Measurements from ENCODE around the gene C4A.
"Not testable (repeated sequence)": the region's sequence is repeated elsewhere in the genome, so short reads cannot be mapped to it uniquely, and the experiment has no call there.

Gene C4A

GRCh38 chr6:31961616-31962015, 20.2 kb upstream of the C4A start:
- DNase-seq (ENCODE audit: low spot score): no peak

GRCh38 chr6:31963921-31964320, 17.9 kb upstream of the C4A start:
- no peak for DNase-seq (ENCODE audit: low spot score)

GRCh38 chr6:31965700-31966099, 16.2 kb upstream of the C4A start:
- DNase-seq (ENCODE audit: low spot score): no peak

GRCh38 chr6:31966506-31966905, 15.4 kb upstream of the C4A start:
- no peak for DNase-seq (ENCODE audit: low spot score)

GRCh38 chr6:31966997-31967925, 14.6 kb upstream of the C4A start:
- DNase-seq (ENCODE audit: low spot score): no peak

- no peak for DNase-seq (ENCODE audit: low spot score)
Measured at GRCh38 chr6:31967926-31968320, 13.9 kb upstream of the C4A start.

- DNase-seq (ENCODE audit: low spot score): no peak
Measured at GRCh38 chr6:31968326-31968725, 13.5 kb upstream of the C4A start.

- DNase-seq (ENCODE audit: low spot score): no peak
Measured at GRCh38 chr6:31968791-31969711, 12.8 kb upstream of the C4A start.

- DNase-seq (ENCODE audit: low spot score): no peak
Measured at GRCh38 chr6:31969712-31970603, 11.9 kb upstream of the C4A start.

GRCh38 chr6:31970604-31971271, 11.1 kb upstream of the C4A start:
- no peak for DNase-seq (ENCODE audit: low spot score)

- DNase-seq (ENCODE audit: low spot score): no peak
Measured at GRCh38 chr6:31971279-31971992, 10.4 kb upstream of the C4A start.

- DNase-seq (ENCODE audit: low spot score): peak; percentile 98
Measured at GRCh38 chr6:31971993-31972708, 9.7 kb upstream of the C4A start, which contains the start of gene DXO. Gene DXO, minus strand, starts transcription at chr6:31972138. Its CDS starts 463 bp downstream, at chr6:31971675.

GRCh38 chr6:31972709-31973350, 9.0 kb upstream of the C4A start:
- peak; percentile 66 for DNase-seq (ENCODE audit: low spot score)

GRCh38 chr6:31976065-31976464, 5.8 kb upstream of the C4A start:
- DNase-seq (ENCODE audit: low spot score): not testable (repeated sequence)

- no peak for DNase-seq (ENCODE audit: low spot score)
Measured at GRCh38 chr6:31977816-31978431, 3.9 kb upstream of the C4A start.

GRCh38 chr6:31978831-31979230, 3.0 kb upstream of the C4A start:
- DNase-seq (ENCODE audit: low spot score): no peak

- DNase-seq (ENCODE audit: low spot score): no peak
Measured at GRCh38 chr6:31979238-31979898, 2.5 kb upstream of the C4A start.

- DNase-seq (ENCODE audit: low spot score): not testable (repeated sequence)
Measured at GRCh38 chr6:31980195-31980876, 1.5 kb upstream of the C4A start.
